HG03045 (cell line): ENCODE data around the gene GSS.
"Not testable (repeated sequence)": the region's sequence is repeated elsewhere in the genome, so short reads cannot be mapped to it uniquely, and the experiment has no call there.

Experiments used
- ATAC-seq: cut with Tn5 transposase; IDR thresholded peaks from one replicate; pipeline ENCODE4 v1.9.1; 2021; ENCODE audit warnings: mild to moderate bottlenecking, moderate library complexity; ENCODE audit not compliant: unreplicated experiment

GSS gene

DNA sequence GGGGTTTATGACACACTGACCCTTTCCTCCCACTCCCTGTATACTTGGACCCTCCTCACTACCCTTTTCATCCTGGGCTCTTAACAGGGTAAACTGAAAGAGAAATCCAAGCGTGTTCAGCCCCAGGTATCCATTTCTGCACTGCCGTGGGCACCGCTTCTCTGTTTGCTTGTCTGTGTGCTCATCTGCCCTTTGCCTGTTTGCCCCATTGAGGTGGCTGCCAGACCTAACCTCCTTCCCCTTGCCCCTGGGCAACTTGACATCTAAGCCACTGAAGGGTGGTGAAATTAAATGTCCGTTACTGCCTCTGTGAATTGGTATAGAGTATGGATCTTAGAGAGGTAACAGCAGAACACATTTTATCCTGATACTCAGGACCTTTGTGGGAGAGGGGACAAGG is 40.5 kb downstream of the GSS start:
- ATAC-seq = no peak

- ATAC-seq = no peak
Observed at GRCh38 chr20:34907616-34908469, 47.8 kb downstream of the GSS start.

GRCh38 chr20:34904202-34904621 is 51.4 kb downstream of the GSS start:
- no peak for ATAC-seq

DNA sequence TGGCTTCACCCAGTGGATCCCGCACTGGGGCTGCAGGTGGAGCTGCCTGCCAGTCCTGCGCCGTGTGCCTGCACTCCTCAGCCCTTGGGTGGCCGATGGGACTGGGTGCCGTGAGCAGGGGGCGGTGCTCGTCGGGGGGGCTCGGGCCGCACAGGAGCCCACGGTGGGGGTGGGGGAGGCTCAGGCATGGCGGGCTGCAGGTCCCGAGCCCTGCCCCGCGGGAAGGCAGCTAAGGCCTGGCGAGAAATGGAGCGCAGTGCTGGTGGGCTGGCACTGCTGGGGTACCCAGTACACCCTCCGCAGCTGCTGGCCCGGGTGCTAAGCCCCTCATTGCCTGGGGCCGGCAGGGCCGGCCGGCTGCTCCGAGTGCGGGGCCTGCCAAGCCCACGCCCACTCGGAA is 56.9 kb downstream of the GSS start:
- not testable (repeated sequence) for ATAC-seq

DNA sequence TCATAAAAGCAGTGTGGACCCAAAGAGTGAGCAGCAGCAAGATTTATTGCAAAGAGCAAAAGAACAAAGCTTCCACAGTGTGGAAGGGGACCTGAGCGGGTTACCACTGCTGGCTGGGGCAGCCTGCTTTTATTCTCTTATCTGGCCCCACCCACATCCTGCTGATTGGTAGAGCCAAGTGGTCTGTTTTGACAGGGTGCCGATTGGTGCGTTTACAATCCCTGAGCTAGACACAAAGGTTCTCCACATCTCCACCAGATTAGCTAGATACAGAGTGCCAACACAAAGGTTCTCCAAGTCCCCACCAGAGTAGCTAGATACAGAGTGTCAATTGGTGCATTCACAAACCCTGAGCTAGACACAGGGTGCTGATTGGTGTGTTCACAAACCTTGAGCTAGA is 57.5 kb downstream of the GSS start:
- not testable (repeated sequence) for ATAC-seq

GRCh38 chr20:34896086-34896621 is 59.5 kb downstream of the GSS start:
- no peak for ATAC-seq

DNA sequence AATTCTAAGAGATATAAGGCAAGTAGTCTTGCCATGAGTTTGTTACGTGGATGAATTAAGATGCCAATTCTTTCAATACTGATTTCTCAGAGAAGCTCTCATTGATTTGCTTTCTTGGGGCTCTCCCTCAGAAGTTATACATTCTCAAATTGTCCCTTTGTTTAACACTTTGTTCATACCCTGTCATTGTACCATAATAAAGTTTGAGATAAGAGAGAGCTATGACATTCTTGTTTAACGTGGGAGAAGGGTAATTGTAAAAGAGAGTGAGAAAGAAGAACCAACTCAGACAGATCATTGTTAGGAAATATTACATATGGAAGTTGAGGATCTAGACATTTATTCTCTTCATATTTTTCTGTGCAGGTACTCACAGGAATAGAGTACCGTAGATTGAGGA is 60.1 kb downstream of the GSS start:
- no peak for ATAC-seq

DNA sequence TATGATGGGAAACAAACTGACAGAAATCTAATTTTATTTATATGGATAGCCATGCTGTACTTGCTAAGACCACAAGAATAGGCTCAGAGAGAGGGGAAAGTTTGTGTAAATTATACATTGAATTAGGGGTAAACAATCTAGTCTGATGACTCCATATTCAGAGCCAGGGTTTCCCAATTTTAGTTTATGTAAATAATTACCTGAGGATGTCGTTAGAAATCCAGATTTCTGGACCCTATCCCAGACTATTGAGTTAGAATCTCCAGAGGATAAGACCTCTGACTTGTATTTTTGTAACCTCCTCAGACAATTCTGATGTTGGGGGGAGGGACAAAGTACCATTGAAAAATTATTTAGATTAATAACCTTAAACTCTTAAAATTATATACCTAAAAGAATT is 60.9 kb downstream of the GSS start:
- ATAC-seq = no peak

DNA sequence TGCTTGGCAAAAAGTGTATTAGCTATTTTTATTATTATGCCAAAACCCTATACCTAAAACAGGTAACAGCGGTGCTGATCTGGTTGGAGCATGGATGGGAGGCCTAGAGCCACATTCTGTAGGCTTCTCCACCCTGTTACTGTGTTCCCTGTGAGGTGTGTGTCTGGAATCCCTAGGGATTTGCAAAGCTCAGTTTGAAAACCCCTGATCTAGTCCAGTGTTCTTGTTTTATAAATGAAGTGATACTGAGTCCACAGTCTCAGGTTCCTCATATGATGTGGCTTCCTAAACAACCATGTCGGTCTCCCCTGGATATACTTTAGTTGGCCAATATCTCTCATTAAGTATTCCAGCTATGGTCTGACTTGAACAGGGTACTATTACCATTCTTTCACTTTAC is 62.9 kb downstream of the GSS start:
- no peak for ATAC-seq

GRCh38 chr20:34891166-34892062 is 64.2 kb downstream of the GSS start:
- no peak for ATAC-seq

DNA sequence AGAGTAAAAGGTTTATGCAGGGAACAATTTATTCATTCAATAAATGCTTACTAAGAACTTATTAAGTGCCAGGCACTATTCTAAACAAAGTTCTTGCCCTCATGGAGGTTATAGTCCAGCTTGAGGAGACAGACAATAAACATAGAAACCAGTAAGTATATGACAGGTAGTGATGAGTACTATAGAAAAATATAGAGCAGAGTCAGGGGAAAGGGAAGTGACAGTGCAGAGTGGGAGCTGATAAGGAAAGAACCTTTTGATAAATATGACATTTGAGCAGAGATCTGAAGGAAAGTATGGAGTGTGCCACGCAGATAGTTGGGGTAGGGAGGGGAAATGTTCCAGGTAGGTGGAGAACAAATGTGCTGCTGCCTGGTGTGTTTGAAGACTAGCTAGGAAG is 67.1 kb downstream of the GSS start:
- no peak for ATAC-seq

GRCh38 chr20:34887023-34887422 is 68.6 kb downstream of the GSS start:
- no peak for ATAC-seq

- no peak for ATAC-seq
Observed at GRCh38 chr20:34886122-34886521, 69.5 kb downstream of the GSS start.

- ATAC-seq = no peak
Observed at GRCh38 chr20:34884260-34884659, 71.3 kb downstream of the GSS start.

DNA sequence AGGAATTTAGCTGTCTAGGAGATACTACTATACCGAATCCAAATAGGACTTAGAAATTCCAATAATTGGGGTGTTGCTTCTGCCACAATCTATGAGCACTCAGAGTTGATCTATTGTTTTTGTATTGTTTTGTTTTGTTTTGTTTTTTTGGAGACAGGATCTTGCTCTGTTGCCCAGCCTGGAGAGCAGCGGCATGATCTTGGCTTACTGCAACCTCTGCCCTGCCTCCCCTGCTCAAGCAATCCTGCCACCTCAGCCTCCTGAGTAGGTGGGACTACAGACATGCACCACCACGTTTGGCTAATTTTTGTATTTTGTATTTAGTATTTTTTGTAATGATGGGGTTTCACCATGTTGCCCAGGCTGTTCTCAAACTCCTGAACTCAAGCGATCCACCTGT is 71.8 kb downstream of the GSS start:
- ATAC-seq = no peak

- no peak for ATAC-seq
Observed at GRCh38 chr20:34883087-34883688, 72.4 kb downstream of the GSS start.

DNA sequence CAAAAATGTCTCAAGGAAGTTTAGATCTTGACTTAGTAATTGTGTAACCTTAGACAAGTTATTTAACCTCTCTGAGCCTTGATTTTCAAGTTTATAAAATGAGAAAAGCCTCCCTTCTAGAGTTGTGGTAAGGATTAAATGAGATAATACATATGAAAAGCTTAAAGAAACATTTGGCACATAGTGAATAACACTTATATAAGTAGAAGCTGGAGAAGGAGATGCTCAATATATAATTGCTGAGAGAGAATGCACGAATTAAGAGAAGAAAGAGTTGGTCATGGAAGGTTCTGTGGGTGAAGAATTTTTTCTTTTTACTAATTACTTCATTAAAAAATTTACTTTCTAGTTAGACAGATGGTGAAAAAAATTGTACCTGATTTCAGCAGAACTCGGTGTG is 73.9 kb downstream of the GSS start:
- no peak for ATAC-seq

- ATAC-seq = not testable (repeated sequence)
Observed at GRCh38 chr20:34880971-34881370, 74.6 kb downstream of the GSS start.

GRCh38 chr20:34880215-34880850 is 75.3 kb downstream of the GSS start:
- no peak for ATAC-seq
